Middle frontal gyrus (tissue), 1 donor: Measurements from ENCODE around the gene RAB11FIP2.

Source experiments
- DNase-seq: peaks from one replicate; pipeline ENCODE4 v3.0.0-alpha.2; 2015; ENCODE audit warnings: low spot score; ENCODE audit errors: extremely low spot score

RAB11FIP2 gene

DNA sequence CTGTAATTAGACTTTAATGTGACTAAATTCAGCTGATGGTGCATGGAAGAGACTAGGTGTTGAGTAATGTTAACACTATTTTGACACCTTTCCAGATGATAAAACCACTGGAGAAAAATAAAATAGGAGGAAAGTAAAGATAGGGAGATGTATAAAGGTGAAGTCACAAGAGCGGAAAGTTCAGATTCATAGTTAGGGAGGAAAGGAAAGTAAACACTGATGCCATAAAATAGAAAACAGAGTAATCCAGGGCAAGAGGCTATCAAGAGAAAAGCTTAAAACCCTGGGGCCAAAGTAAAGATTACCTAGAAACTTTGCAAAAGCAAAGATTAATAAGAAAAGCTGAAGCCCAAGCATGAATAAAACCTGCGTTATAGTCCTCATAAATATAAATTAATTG lies 62.8 kb downstream of the RAB11FIP2 start:
- DNase-seq = no peak

GRCh38 chr10:117980755-117981702 lies 65.7 kb downstream of the RAB11FIP2 start:
- DNase-seq = no peak

DNA sequence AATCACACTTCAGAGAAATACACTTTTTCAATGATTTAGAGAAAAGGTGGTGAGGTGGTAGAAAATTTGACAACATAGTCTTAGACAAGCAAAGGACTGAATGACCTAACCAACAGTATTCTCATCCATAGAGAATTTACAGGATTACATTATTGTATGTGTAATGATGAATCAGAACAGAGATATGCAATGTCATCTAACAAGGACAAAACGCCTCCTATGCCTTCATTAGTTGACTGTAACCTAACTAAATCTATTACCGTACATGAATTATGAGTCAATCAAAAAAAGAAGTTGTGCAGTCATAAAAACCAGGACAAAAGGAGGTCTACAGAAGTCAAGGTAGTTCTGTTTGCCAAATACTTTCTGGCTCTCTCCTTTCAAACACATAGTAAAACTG lies 66.5 kb downstream of the RAB11FIP2 start:
- no peak for DNase-seq

GRCh38 chr10:117972168-117972837 lies 74.4 kb downstream of the RAB11FIP2 start:
- no peak for DNase-seq

- DNase-seq = no peak
These were observed 75.8 kb downstream of the RAB11FIP2 start for GRCh38 chr10:117970962-117971361.

DNA sequence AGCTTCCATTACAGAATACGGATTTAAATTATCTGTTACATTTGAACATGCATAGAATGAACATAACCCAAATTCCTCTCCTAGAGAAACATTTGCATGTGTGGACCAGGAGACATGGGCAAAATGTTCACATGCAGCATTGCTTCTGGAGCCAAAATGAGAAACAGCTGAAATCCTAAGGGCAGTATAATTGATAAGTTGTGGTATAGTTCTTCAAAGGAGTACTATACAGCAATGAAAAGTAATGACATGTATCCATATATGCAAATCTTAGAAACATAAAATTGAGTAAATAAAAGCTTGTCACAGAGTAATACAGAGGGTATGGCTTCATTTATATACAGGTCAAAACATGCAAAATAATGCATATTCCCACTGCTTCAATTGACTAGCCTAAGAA lies 77.1 kb downstream of the RAB11FIP2 start:
- DNase-seq = no peak

DNA sequence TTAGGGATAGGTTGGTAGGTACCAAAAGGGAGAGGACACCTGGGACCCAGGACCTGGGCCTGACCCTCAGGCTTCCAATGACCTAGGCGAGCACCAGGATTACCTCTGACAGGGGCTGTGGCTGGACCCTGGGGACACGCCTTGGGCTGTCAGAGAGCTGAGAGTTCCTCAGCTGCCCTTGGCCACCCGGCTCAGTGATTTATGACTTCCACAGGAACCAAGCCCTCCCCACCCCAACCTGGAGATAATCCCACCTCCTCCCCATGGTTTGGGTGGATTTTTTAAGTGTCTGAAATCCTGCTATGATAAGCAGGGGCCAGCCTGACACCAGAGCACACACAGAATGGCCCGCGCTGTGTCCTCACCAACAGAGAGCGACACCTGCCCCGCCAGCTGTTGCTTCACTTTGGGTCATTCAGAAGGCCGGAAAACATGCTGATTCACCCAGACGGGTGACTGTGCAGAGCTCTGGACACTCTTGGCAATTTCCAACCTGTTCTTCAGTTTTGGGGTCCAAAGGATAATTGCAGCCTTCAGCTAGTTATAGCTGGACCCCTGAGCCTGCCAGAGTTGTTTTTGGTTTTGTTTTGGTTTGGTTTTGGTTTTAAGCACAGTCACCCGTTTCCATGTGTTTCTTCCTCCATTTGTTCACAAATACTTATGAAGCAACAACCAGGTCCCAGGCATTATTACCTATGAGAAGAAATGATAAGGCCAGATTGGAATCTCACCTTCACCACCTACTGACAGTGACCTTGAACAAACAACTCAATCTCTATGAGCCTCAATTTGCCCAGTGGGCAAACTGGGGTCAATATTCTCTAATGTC lies 78.2 kb downstream of the RAB11FIP2 start:
- DNase-seq = no peak

DNA sequence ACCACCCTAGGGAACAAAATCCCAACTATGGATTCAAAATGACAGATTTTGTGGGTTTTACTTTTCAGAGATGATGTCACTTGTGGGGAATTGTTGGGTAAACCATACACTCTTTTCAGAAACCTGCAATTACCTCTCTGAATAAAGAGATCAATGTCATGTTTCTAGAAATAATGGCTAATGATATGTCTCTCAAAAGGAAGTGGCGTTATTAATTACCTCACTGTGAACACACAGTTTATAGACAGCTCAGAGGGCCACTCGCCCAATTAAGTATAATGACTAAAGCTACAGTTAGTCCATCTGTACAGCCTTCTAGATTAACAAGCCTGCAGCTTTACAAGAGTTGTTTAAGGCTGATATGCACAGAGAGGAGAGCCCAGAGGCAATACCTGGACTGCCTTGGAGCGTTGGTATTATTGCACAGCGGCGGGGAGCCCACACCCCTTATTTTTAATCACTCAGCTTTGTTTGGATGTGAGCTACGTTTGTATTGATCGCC lies 79.5 kb downstream of the RAB11FIP2 start:
- no peak for DNase-seq

GRCh38 chr10:117965984-117966383 lies 80.8 kb downstream of the RAB11FIP2 start:
- DNase-seq = no peak

GRCh38 chr10:117964536-117964935 lies 82.2 kb downstream of the RAB11FIP2 start:
- DNase-seq = no peak

- DNase-seq = no peak
These were observed 86.3 kb downstream of the RAB11FIP2 start for GRCh38 chr10:117960345-117960935.

GRCh38 chr10:117956972-117957371 lies 89.8 kb downstream of the RAB11FIP2 start:
- no peak for DNase-seq

DNA sequence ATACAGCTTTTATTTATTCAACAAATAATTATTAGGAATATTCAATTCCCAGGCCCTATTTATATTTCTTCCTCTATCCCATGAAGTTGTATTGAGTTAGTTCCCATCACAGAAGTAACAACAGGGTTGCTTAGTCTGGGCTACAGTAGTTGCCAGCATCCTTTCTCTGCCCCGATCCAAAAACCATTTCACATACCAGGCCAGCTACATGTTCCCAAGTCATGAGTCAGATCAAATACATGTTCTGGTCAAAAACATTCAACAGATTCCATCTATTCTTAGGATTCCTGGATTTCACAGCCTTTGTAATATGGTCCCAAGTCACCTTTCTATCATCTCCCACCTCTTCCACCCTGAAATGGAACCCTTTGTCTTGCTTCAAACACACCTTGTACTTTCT lies 91.6 kb downstream of the RAB11FIP2 start:
- DNase-seq = no peak
